ENCODE data around the gene MMAB. TPM values are rescaled to one million over a fixed set of nuclear protein-coding genes. Genes with fewer than 3 reads are reported as not detected.

Gene MMAB
- total and polyA plus RNA-seq, 2 donors (not counting 3 experiments of a cell fraction or from before 2014, with no cell fraction given): 39.1 to 46.0 TPM

- dilution Hi-C loops (cut with MboI; ENCODE audit: extremely low pct_ligation_motif_present, low sequenced_read_pairs) (no loop called here), intact Hi-C loops (cut with micrococcal nuclease) (no loop called here)
- H4K20me1 ChIP-seq (replicated peaks; ENCODE audit: control insufficient read depth, extremely low read depth, insufficient read depth, low read length): no peaks in the 10 kb centered on the region
- POLR2A ChIA-PET: no interaction called here
- CTCF ChIA-PET: interaction anchor here (0.6 to 1.2 kb wide), 2 partner anchors 48 to 73 kb away, joined by 3 to 4 read pairs; no protein-coding TSS in a partner anchor
- H3K36me3 ChIP-seq (ENCODE audit: control insufficient read depth in 2 of 2, extremely low read depth in 1 of 2, insufficient read depth in 2 of 2, low read length in 2 of 2): peaks cover 2 to 7% of the 10 kb centered on the region in 2 experiments
- no peaks in the 10 kb centered on the region for H3K4me1 ChIP-seq (ENCODE audit: control insufficient read depth, extremely low read depth, insufficient read depth, low read length)
- no peak overlapping the region for H3K4me2 ChIP-seq (ENCODE audit: insufficient read depth, low read length)
- no peak overlapping the region for H3K4me3 ChIP-seq (replicated peaks in 1 of 3; ENCODE audit: insufficient read depth in 1 of 3, low read depth in 1 of 3, low read length in 3 of 3)
- H3K27me3 ChIP-seq (ENCODE audit: control insufficient read depth in 2 of 2, insufficient read depth in 2 of 2, low read length in 2 of 2): no peaks in the 10 kb centered on the region
- no peak overlapping the region for H2AFZ ChIP-seq (ENCODE audit: low read depth, low read length)
- FAIRE-seq (no peak), DNase-seq (ENCODE audit: low read depth, low spot score) (no peak)
- no peak for TF ChIP-seq POLR2A (IDR thresholded peaks at IDR 0.05; ENCODE audit: low read depth, low read length)
- no peak for TF ChIP-seq JUN (IDR thresholded peaks at IDR 0.05; ENCODE audit: borderline replicate concordance, insufficient read depth, insufficient read length, low read depth)
- TF ChIP-seq MYC (IDR thresholded peaks at IDR 0.05; ENCODE audit: low read depth, low read length): no peak
- no peak for TF ChIP-seq GATA2 (IDR thresholded peaks at IDR 0.05; ENCODE audit: insufficient read depth, insufficient read length, low read depth, low read length)
- no peak for TF ChIP-seq EZH2 (IDR thresholded peaks at IDR 0.05; ENCODE audit: borderline replicate concordance, low read depth, low read length, severe bottlenecking)
- no peak for TF ChIP-seq FOS (IDR thresholded peaks at IDR 0.05; ENCODE audit: borderline replicate concordance, insufficient read depth, low read length)
- TF ChIP-seq MAX (IDR thresholded peaks at IDR 0.05; ENCODE audit: insufficient read depth, insufficient read length): no peak
- no peak for TF ChIP-seq POLR2AphosphoS5 (IDR thresholded peaks at IDR 0.05; ENCODE audit: insufficient read depth, low read depth, low read length)
- TF ChIP-seq CTCF (IDR thresholded peaks at IDR 0.05; ENCODE audit: extremely low read depth in 1 of 2, insufficient read depth in 1 of 2, low read depth in 1 of 2, low read length in 2 of 2): no peak
- BruUV-seq (replicated peaks): no TSS peak
- H3K79me2 ChIP-seq (ENCODE audit: control insufficient read depth, insufficient read depth, low read length): no peaks in the 10 kb centered on the region
- no peak overlapping the region for H3K27ac ChIP-seq (ENCODE audit: insufficient read depth, low read depth, low read length)
- no peak overlapping the region for H3K9ac ChIP-seq (replicated peaks; ENCODE audit: extremely low read depth, insufficient read depth, low read length)
- H3K9me1 ChIP-seq (replicated peaks; ENCODE audit: control insufficient read depth, extremely low read depth, insufficient read depth, low read length): no peaks in the 10 kb centered on the region
- H3K9me3 ChIP-seq (replicated peaks; ENCODE audit: control insufficient read depth, insufficient read depth, low read length): no peaks in the 10 kb centered on the region
Observed at GRCh38 chr12:109567296-109567695, 6.0 kb downstream of the MMAB start.

All from endothelial cell of umbilical vein (primary cell).